HG03571 (cell line): ENCODE data around the gene SCRN1.
"Not testable (repeated sequence)": the region's sequence is repeated elsewhere in the genome, so short reads cannot be mapped to it uniquely, and the experiment has no call there.

Experiments used
- ATAC-seq: cut with Tn5 transposase; IDR thresholded peaks from one replicate; pipeline ENCODE4 v1.9.1; 2021; ENCODE audit not compliant: unreplicated experiment

Gene SCRN1

GRCh38 chr7:29893351-29893965, 96.1 kb downstream of the SCRN1 start:
- ATAC-seq = no peak

DNA sequence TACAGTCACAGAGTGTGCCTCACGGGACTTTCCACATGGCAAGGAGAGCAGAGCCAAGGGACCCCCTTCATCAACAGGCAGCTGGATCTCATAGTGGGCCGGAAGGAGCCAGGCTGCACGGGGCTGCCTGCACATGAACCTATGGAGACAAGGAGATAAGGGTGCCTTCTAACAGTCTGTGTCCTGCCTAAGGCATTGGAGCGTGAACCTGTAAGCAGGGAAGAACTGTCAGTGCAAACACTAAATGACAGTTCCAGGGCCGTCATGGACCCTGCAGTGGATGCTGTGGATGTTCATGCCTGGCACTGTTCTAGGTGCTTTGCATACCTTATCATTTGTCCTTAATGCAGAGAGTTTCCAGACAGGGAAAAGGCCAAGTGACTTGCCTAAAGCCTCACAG, 97.4 kb downstream of the SCRN1 start:
- ATAC-seq = no peak

GRCh38 chr7:29891766-29892165, 97.8 kb downstream of the SCRN1 start:
- ATAC-seq = no peak

GRCh38 chr7:29890786-29891185, 98.8 kb downstream of the SCRN1 start:
- not testable (repeated sequence) for ATAC-seq

GRCh38 chr7:29890251-29890650, 99.3 kb downstream of the SCRN1 start:
- ATAC-seq = no peak

DNA sequence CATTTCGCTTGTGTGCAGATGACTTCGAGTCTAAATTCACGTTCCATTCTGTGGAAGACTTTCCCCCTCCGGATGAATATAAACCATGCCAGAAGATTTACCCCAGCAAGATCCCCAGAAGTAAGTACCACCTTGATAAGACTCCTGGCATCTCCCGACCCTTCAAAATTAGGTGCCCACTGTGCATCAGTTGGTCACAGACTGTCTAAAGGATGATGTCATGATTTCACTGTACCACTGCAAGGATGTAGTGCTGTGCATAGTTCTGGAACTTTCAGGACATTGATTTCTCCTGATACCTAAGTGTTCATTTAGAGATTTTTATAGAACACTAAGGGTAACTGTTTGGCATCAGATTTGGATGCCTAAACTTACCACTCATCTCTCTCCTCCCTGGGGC, 100.3 kb downstream of the SCRN1 start:
- ATAC-seq = no peak

- ATAC-seq = no peak
Observed at GRCh38 chr7:29888006-29888405, 101.6 kb downstream of the SCRN1 start.

DNA sequence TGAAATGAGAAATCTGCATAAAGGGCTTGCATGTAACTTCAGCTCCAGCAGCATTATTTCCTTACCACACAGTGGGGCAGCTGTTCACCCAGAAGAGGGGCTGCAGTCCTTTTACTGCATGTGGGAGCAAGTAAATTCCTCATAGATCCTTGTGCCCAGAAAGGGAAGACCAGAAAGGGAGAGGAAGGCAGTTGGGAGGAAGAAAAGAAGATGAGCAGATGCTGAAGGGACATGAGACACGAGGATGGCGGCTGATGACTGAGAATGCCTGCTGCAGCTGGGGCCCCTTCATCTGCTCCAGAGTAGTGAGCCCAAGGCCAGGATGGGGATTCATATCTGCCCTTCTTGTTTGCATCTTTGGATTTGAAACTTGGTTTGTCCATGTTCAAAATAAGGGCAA, 102.8 kb downstream of the SCRN1 start:
- ATAC-seq = no peak

GRCh38 chr7:29885626-29886025, 104.0 kb downstream of the SCRN1 start:
- ATAC-seq = no peak

DNA sequence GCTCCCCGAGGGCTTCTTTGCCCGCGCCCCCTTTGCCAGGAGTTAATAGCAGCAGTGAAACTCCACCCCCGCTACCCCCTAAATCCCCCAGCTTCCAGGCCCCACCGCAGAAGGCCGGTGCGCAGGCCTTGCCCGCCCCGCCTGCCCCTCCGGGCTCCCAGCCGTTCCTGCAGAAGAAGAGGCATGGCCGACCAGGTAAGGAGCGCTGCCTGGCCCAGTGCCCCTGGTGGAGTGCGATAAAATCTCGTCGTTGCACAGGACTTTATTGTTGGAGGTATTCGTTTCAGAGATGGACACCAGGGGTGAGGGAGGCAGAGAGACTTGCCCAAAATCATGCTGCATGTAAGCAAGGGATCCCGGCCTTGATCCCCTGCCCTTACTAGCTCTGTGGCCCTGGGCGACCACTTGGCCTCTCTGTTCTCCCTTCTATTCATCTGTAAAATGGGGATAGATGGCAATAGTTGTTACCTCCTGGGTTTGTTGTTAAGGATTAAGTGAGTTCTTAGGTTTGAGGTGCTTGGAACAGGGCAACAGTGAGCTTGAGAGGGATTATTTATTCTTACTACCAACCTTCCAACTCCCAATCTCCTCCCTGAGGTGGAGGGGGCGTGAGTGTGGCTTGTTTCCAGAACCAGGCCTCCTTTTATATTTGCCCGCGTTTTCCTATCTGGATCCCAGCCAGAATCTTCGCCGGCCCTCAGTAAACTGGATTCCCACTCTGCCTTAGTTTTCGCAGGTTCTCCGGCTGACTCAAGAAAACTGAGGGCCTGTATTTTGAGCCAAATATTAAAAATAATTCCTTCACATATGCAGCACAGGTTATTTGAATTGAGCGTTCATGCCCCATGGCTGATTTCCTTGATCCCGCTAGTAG, 105.0 kb downstream of the SCRN1 start:
- ATAC-seq = no peak

GRCh38 chr7:29883462-29884398, 105.9 kb downstream of the SCRN1 start:
- no peak for ATAC-seq

DNA sequence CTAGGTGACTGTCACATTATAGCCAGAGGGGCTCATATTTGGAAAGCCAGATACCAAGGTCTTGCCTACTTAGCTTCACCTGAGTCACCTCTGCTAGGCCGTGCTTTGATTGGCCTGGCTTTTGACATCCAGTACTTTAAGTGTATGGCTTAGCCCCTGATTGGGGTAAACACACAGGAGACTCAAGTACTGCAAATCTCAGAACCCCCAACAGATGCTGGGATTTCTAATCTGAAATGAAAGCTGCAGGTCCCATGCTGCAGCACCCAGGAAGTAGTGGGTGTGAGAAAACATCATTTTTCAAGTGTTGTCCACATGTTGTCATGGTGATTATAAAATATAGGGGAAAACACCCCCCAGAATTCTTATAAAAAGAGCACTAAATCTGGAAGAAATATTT, 107.1 kb downstream of the SCRN1 start:
- ATAC-seq = no peak

GRCh38 chr7:29881724-29882123, 107.9 kb downstream of the SCRN1 start:
- no peak for ATAC-seq

DNA sequence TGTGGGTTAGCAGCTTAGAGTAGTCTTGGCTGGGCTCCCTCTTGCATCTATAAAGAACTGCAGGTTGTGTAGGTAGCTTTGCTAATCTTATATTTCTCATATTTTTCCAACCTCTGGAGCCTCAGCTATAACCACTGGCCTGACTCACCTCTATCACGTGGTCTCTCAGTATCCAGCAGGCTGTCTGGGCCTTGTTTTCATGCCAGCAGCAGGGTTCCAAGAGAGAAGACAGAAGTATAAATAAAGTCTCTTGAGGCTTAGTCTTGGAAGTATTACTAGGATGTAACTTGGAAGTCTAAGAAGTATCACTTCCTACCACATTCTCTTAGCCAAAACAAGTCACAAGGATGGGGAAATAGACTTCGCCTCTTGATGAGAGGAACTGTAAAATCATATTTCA, 110.0 kb downstream of the SCRN1 start:
- no peak for ATAC-seq

DNA sequence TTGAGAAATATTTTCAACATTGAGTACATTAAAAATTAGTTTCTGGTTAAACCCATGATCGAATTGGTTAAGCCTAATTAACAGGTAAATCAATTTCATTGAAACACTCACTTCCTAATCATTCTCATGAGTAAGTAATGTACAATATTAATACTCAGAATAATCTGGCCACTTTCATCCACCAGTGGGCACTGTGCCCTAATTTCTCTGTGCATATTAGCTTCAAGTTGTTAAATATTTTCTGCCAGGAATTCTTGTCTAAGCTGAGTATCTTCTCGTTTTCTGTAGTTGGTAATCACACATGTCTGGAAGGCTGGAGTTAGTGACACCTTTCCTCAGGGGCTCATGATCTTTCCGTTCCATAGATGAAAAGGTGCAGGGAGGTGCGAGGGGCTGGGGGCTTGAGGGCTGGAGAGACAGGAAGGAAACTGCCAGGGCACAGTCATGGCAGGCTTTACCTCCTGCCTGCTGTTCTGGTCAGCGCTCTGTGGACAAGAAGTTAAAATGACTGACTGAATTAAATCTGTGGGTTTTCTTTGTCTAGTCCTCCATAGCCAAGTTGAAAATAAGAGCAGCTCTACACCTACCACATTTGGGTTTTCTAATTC, 111.4 kb downstream of the SCRN1 start:
- no peak for ATAC-seq

GRCh38 chr7:29877196-29877595, 112.4 kb downstream of the SCRN1 start:
- no peak for ATAC-seq

GRCh38 chr7:29875741-29876140, 113.9 kb downstream of the SCRN1 start:
- no peak for ATAC-seq

GRCh38 chr7:29873644-29874294, 115.8 kb downstream of the SCRN1 start:
- no peak for ATAC-seq

DNA sequence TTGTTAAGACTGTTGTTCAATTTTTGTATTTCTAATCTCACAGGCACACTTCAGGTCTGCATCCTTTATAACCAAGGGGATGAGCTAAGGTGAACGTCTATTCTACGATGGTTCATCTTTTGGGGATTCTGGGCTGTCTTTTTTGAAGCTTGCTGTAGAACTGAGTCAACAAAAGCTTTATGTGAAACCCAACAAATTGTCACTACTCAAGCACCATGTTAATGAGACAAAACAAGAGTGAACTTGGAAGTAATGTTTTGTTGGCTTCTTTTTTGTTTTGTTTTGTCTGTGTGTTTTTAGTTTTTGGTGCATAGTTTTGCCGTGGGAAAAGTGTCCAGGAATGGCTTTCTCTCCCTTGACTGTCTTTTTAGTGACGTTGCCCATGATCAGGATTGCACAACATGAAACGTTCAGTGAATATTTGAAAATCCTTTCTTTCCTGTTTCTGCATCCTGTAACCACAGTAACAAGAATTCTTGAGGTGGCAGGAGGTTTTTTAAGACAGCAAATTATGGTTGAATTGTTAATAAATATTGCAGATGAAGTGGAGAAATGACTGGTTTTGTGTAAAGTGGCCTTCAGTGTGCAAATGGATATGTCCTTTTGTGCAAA, 117.7 kb downstream of the SCRN1 start:
- ATAC-seq = no peak
